ENCODE data around the gene LENG9.

Gene LENG9

GRCh38 chr19:54459282-54460229, 4.0 kb downstream of the LENG9 start:
- TF ChIP-seq PAX5 (IDR thresholded peaks at IDR 0.05; ENCODE audit: insufficient read depth, low read length, severe bottlenecking), result no peak
- TF ChIP-seq POLR2AphosphoS5 (IDR thresholded peaks at IDR 0.05; ENCODE audit: low read depth, low read length), result no peak
- no peak for TF ChIP-seq POLR2A (IDR thresholded peaks at IDR 0.05; ENCODE audit: low read depth, low read length)
- no peak for TF ChIP-seq TAF1 (IDR thresholded peaks at IDR 0.05; ENCODE audit: low read depth, low read length)
- TF ChIP-seq POU2F2 (IDR thresholded peaks at IDR 0.05; ENCODE audit: low read depth, low read length), result no peak
- TF ChIP-seq SPI1 (IDR thresholded peaks at IDR 0.05; ENCODE audit: low read depth, low read length), result no peak
- no peak for DNase-seq (ENCODE audit: insufficient read length, low spot score)
- no peak for FAIRE-seq

GRCh38 chr19:54458648-54459281, 4.8 kb downstream of the LENG9 start:
- no peak for DNase-seq (ENCODE audit: insufficient read length, low spot score)
- FAIRE-seq, result no peak
- TF ChIP-seq SPI1 (IDR thresholded peaks at IDR 0.05; ENCODE audit: low read depth, low read length), result no peak
- TF ChIP-seq PAX5 (IDR thresholded peaks at IDR 0.05; ENCODE audit: insufficient read depth, low read length, severe bottlenecking), result no peak
- no peak for TF ChIP-seq POU2F2 (IDR thresholded peaks at IDR 0.05; ENCODE audit: low read depth, low read length)

- TF ChIP-seq TAF1 (IDR thresholded peaks at IDR 0.05; ENCODE audit: low read depth, low read length) (no peak), SPI1 (IDR thresholded peaks at IDR 0.05; ENCODE audit: low read depth, low read length) (no peak), POLR2A (IDR thresholded peaks at IDR 0.05; ENCODE audit: low read depth, low read length) (no peak), POLR2AphosphoS5 (IDR thresholded peaks at IDR 0.05; ENCODE audit: low read depth, low read length) (no peak)
- no peak for DNase-seq (ENCODE audit: insufficient read length, low spot score)
- no peak for FAIRE-seq
Measured at GRCh38 chr19:54457773-54458647, 5.6 kb downstream of the LENG9 start.

GRCh38 chr19:54456423-54457373, 6.9 kb downstream of the LENG9 start:
- TF ChIP-seq PAX5 (IDR thresholded peaks at IDR 0.05; ENCODE audit: insufficient read depth, low read length, severe bottlenecking) (no peak), POLR2AphosphoS5 (IDR thresholded peaks at IDR 0.05; ENCODE audit: low read depth, low read length) (0 out of 2 replicates have a peak, but pooled peaks have one; percentile 8), TAF1 (IDR thresholded peaks at IDR 0.05; ENCODE audit: low read depth, low read length) (no peak)
- FAIRE-seq, result no peak
- no peak for DNase-seq (ENCODE audit: insufficient read length, low spot score)

- DNase-seq (ENCODE audit: insufficient read length, low spot score) (no peak), FAIRE-seq (no peak)
- no peak for TF ChIP-seq POU2F2 (IDR thresholded peaks at IDR 0.05; ENCODE audit: low read depth, low read length)
- no peak for TF ChIP-seq POLR2AphosphoS5 (IDR thresholded peaks at IDR 0.05; ENCODE audit: low read depth, low read length)
- TF ChIP-seq SPI1 (IDR thresholded peaks at IDR 0.05; ENCODE audit: low read depth, low read length), result no peak
- no peak for TF ChIP-seq TAF1 (IDR thresholded peaks at IDR 0.05; ENCODE audit: low read depth, low read length)
- no peak for TF ChIP-seq PAX5 (IDR thresholded peaks at IDR 0.05; ENCODE audit: insufficient read depth, low read length, severe bottlenecking)
- TF ChIP-seq POLR2A (IDR thresholded peaks at IDR 0.05; ENCODE audit: low read depth, low read length), result no peak
Measured at GRCh38 chr19:54455786-54456422, 7.7 kb downstream of the LENG9 start.

- DNase-seq (ENCODE audit: insufficient read length, low spot score) (no peak), FAIRE-seq (no peak)
- TF ChIP-seq POU2F2 (IDR thresholded peaks at IDR 0.05; ENCODE audit: low read depth, low read length), result no peak
- TF ChIP-seq SPI1 (IDR thresholded peaks at IDR 0.05; ENCODE audit: low read depth, low read length), result no peak
- TF ChIP-seq POLR2A (IDR thresholded peaks at IDR 0.05; ENCODE audit: low read depth, low read length), result no peak
- TF ChIP-seq TAF1 (IDR thresholded peaks at IDR 0.05; ENCODE audit: low read depth, low read length), result no peak
- no peak for TF ChIP-seq POLR2AphosphoS5 (IDR thresholded peaks at IDR 0.05; ENCODE audit: low read depth, low read length)
- no peak for TF ChIP-seq PAX5 (IDR thresholded peaks at IDR 0.05; ENCODE audit: insufficient read depth, low read length, severe bottlenecking)
Measured at GRCh38 chr19:54454781-54455675, 8.6 kb downstream of the LENG9 start.

GRCh38 chr19:54453921-54454780, 9.4 kb downstream of the LENG9 start:
- DNase-seq (ENCODE audit: insufficient read length, low spot score) (no peak), FAIRE-seq (no peak)
- TF ChIP-seq POLR2A (IDR thresholded peaks at IDR 0.05; ENCODE audit: low read depth, low read length) (0 out of 2 replicates have a peak, but pooled peaks have one; percentile 26), TAF1 (IDR thresholded peaks at IDR 0.05; ENCODE audit: low read depth, low read length) (no peak)
